ENCODE results near the gene ZNF771.

DNA sequence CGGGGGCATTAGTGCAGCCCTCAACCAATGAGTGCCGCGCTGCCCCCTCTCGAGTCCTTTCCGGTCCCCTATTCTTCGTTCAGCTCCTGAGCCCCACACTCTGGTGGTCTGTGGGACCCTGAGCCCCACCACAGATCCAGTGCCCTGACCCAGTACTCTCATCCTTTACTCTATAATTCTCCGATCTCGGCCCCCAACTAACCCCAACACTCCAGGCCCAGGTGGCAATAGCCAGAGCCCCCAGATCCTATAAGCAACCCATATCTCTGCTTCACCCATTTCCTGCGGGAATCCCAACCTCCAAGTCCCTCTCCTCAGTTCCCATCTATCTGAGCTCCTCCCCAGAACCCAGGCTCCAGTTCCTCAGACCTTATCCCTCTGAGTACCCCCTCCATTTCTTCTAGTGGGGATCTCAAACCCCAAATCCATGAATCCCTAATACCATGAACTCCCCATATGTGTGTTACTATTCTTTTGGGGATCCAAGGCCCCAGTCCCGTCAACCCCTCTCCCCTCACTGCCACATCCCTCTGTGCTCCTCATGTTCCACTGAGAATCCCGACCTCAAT is 36.1 kb upstream of the ZNF771 start:
- no peak for TF ChIP-seq EZH2phosphoT487 (IDR thresholded peaks at IDR 0.05; ENCODE audit: borderline replicate concordance, low read depth)
- TF ChIP-seq, protein P1, sequence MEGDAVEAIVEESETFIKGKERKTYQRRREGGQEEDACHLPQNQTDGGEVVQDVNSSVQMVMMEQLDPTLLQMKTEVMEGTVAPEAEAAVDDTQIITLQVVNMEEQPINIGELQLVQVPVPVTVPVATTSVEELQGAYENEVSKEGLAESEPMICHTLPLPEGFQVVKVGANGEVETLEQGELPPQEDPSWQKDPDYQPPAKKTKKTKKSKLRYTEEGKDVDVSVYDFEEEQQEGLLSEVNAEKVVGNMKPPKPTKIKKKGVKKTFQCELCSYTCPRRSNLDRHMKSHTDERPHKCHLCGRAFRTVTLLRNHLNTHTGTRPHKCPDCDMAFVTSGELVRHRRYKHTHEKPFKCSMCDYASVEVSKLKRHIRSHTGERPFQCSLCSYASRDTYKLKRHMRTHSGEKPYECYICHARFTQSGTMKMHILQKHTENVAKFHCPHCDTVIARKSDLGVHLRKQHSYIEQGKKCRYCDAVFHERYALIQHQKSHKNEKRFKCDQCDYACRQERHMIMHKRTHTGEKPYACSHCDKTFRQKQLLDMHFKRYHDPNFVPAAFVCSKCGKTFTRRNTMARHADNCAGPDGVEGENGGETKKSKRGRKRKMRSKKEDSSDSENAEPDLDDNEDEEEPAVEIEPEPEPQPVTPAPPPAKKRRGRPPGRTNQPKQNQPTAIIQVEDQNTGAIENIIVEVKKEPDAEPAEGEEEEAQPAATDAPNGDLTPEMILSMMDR (IDR thresholded peaks at IDR 0.05) = no peak
- TF ChIP-seq, protein P2, sequence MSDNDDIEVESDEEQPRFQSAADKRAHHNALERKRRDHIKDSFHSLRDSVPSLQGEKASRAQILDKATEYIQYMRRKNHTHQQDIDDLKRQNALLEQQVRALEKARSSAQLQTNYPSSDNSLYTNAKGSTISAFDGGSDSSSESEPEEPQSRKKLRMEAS (IDR thresholded peaks at IDR 0.05; ENCODE audit: low read depth) = no peak
- TF ChIP-seq, protein P3, sequence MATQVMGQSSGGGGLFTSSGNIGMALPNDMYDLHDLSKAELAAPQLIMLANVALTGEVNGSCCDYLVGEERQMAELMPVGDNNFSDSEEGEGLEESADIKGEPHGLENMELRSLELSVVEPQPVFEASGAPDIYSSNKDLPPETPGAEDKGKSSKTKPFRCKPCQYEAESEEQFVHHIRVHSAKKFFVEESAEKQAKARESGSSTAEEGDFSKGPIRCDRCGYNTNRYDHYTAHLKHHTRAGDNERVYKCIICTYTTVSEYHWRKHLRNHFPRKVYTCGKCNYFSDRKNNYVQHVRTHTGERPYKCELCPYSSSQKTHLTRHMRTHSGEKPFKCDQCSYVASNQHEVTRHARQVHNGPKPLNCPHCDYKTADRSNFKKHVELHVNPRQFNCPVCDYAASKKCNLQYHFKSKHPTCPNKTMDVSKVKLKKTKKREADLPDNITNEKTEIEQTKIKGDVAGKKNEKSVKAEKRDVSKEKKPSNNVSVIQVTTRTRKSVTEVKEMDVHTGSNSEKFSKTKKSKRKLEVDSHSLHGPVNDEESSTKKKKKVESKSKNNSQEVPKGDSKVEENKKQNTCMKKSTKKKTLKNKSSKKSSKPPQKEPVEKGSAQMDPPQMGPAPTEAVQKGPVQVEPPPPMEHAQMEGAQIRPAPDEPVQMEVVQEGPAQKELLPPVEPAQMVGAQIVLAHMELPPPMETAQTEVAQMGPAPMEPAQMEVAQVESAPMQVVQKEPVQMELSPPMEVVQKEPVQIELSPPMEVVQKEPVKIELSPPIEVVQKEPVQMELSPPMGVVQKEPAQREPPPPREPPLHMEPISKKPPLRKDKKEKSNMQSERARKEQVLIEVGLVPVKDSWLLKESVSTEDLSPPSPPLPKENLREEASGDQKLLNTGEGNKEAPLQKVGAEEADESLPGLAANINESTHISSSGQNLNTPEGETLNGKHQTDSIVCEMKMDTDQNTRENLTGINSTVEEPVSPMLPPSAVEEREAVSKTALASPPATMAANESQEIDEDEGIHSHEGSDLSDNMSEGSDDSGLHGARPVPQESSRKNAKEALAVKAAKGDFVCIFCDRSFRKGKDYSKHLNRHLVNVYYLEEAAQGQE (IDR thresholded peaks at IDR 0.05; ENCODE audit: low read depth, low read length) = no peak
- no peak for TF ChIP-seq JUND (IDR thresholded peaks at IDR 0.05)
- no peak for TF ChIP-seq SIN3A (IDR thresholded peaks at IDR 0.05; ENCODE audit: borderline replicate concordance, low read depth, low read length)
- TF ChIP-seq, protein P4, sequence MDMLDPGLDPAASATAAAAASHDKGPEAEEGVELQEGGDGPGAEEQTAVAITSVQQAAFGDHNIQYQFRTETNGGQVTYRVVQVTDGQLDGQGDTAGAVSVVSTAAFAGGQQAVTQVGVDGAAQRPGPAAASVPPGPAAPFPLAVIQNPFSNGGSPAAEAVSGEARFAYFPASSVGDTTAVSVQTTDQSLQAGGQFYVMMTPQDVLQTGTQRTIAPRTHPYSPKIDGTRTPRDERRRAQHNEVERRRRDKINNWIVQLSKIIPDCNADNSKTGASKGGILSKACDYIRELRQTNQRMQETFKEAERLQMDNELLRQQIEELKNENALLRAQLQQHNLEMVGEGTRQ (IDR thresholded peaks at IDR 0.05; ENCODE audit: borderline replicate concordance, low read depth, low read length) = no peak
- TF ChIP-seq POLR2AphosphoS5 (IDR thresholded peaks at IDR 0.05; ENCODE audit: low read depth, low read length) = no peak
